ENCODE data around the gene CRNN.

Gene CRNN

GRCh38 chr1:152448496-152448895 lies 34.4 kb upstream of the CRNN start:
- Histone ChIP-seq H3K27me3 (ENCODE audit: control insufficient read depth, insufficient read depth, low read length) (no peaks in the 10 kb centered on the region), H3K9me3 (ENCODE audit: control insufficient read depth, insufficient read depth, low read depth, low read length) (peaks cover 29% of the 10 kb centered on the region; the same call in 1 of the 2 replicates), H3K36me3 (ENCODE audit: control insufficient read depth, insufficient read depth, low read length) (no peaks in the 10 kb centered on the region), H3K9ac (ENCODE audit: low read length) (no peak overlapping the region), H3K27ac (ENCODE audit: low read depth, low read length) (no peak overlapping the region), H3K4me1 (ENCODE audit: control insufficient read depth, insufficient read depth, low read length) (no peaks in the 10 kb centered on the region), H3K4me3 (ENCODE audit: low read depth, low read length) (no peak overlapping the region)

- no peaks in the 10 kb centered on the region for H3K36me3 ChIP-seq (ENCODE audit: control insufficient read depth, insufficient read depth, low read length)
- peaks cover 32% of the 10 kb centered on the region; the same call in 1 of the 2 replicates for H3K9me3 ChIP-seq (ENCODE audit: control insufficient read depth, insufficient read depth, low read depth, low read length)
- no peak overlapping the region for H3K9ac ChIP-seq (ENCODE audit: low read length)
- no peaks in the 10 kb centered on the region for H3K27me3 ChIP-seq (ENCODE audit: control insufficient read depth, insufficient read depth, low read length)
- H3K4me1 ChIP-seq (ENCODE audit: control insufficient read depth, insufficient read depth, low read length), result no peaks in the 10 kb centered on the region
- no peak overlapping the region for H3K4me3 ChIP-seq (ENCODE audit: low read depth, low read length)
- H3K27ac ChIP-seq (ENCODE audit: low read depth, low read length), result no peak overlapping the region
Observed at GRCh38 chr1:152448095-152448494, 34.0 kb upstream of the CRNN start.

- H3K27me3 ChIP-seq (ENCODE audit: control insufficient read depth, insufficient read depth, low read length), result no peaks in the 10 kb centered on the region
- H3K4me1 ChIP-seq (ENCODE audit: control insufficient read depth, insufficient read depth, low read length), result no peaks in the 10 kb centered on the region
- H3K9me3 ChIP-seq (ENCODE audit: control insufficient read depth, insufficient read depth, low read depth, low read length), result peaks cover 32% of the 10 kb centered on the region; the same call in 1 of the 2 replicates
- no peak overlapping the region for H3K4me3 ChIP-seq (ENCODE audit: low read depth, low read length)
- H3K36me3 ChIP-seq (ENCODE audit: control insufficient read depth, insufficient read depth, low read length), result no peaks in the 10 kb centered on the region
- H3K27ac ChIP-seq (ENCODE audit: low read depth, low read length), result no peak overlapping the region
- H3K9ac ChIP-seq (ENCODE audit: low read length), result no peak overlapping the region
Observed at GRCh38 chr1:152447484-152447883, 33.4 kb upstream of the CRNN start.

GRCh38 chr1:152444045-152444444 lies 30.0 kb upstream of the CRNN start:
- no peaks in the 10 kb centered on the region for H3K27me3 ChIP-seq (ENCODE audit: control insufficient read depth, insufficient read depth, low read length)
- H3K9ac ChIP-seq (ENCODE audit: low read length), result no peak overlapping the region
- H3K4me1 ChIP-seq (ENCODE audit: control insufficient read depth, insufficient read depth, low read length), result no peaks in the 10 kb centered on the region
- H3K27ac ChIP-seq (ENCODE audit: low read depth, low read length), result no peak overlapping the region
- no peak overlapping the region for H3K4me3 ChIP-seq (ENCODE audit: low read depth, low read length)
- H3K9me3 ChIP-seq (ENCODE audit: control insufficient read depth, insufficient read depth, low read depth, low read length), result peaks cover 32% of the 10 kb centered on the region; the same call in 1 of the 2 replicates
- no peaks in the 10 kb centered on the region for H3K36me3 ChIP-seq (ENCODE audit: control insufficient read depth, insufficient read depth, low read length)

- H3K4me1 ChIP-seq (ENCODE audit: control insufficient read depth, insufficient read depth, low read length), result no peaks in the 10 kb centered on the region
- no peak overlapping the region for H3K9ac ChIP-seq (ENCODE audit: low read length)
- no peak overlapping the region for H3K27ac ChIP-seq (ENCODE audit: low read depth, low read length)
- peaks cover 38% of the 10 kb centered on the region; the same call in 1 of the 2 replicates for H3K9me3 ChIP-seq (ENCODE audit: control insufficient read depth, insufficient read depth, low read depth, low read length)
- H3K27me3 ChIP-seq (ENCODE audit: control insufficient read depth, insufficient read depth, low read length), result no peaks in the 10 kb centered on the region; the same call in 1 of the 2 replicates
- H3K36me3 ChIP-seq (ENCODE audit: control insufficient read depth, insufficient read depth, low read length), result no peaks in the 10 kb centered on the region
- H3K4me3 ChIP-seq (ENCODE audit: low read depth, low read length), result no peak overlapping the region
Observed at GRCh38 chr1:152442765-152443164, 28.7 kb upstream of the CRNN start.

GRCh38 chr1:152442301-152442700 lies 28.2 kb upstream of the CRNN start:
- Histone ChIP-seq H3K4me1 (ENCODE audit: control insufficient read depth, insufficient read depth, low read length) (no peaks in the 10 kb centered on the region), H3K27me3 (ENCODE audit: control insufficient read depth, insufficient read depth, low read length) (no peaks in the 10 kb centered on the region; the same call in 1 of the 2 replicates), H3K4me3 (ENCODE audit: low read depth, low read length) (no peak overlapping the region), H3K9ac (ENCODE audit: low read length) (no peak overlapping the region), H3K9me3 (ENCODE audit: control insufficient read depth, insufficient read depth, low read depth, low read length) (peaks cover 38% of the 10 kb centered on the region; the same call in 1 of the 2 replicates), H3K27ac (ENCODE audit: low read depth, low read length) (no peak overlapping the region), H3K36me3 (ENCODE audit: control insufficient read depth, insufficient read depth, low read length) (no peaks in the 10 kb centered on the region)

GRCh38 chr1:152441756-152442155 lies 27.7 kb upstream of the CRNN start:
- H3K4me3 ChIP-seq (ENCODE audit: low read depth, low read length), result no peak overlapping the region
- peaks cover 33% of the 10 kb centered on the region; the same call in 1 of the 2 replicates for H3K9me3 ChIP-seq (ENCODE audit: control insufficient read depth, insufficient read depth, low read depth, low read length)
- no peak overlapping the region for H3K27ac ChIP-seq (ENCODE audit: low read depth, low read length)

GRCh38 chr1:152440635-152441471 lies 26.8 kb upstream of the CRNN start:
- Histone ChIP-seq H3K36me3 (ENCODE audit: control insufficient read depth, insufficient read depth, low read length) (no peaks in the 10 kb centered on the region), H3K9me3 (ENCODE audit: control insufficient read depth, insufficient read depth, low read depth, low read length) (peaks cover 25% of the 10 kb centered on the region; the same call in 1 of the 2 replicates), H3K27ac (ENCODE audit: low read depth, low read length) (no peak overlapping the region), H3K4me3 (ENCODE audit: low read depth, low read length) (no peak overlapping the region), H3K4me1 (ENCODE audit: control insufficient read depth, insufficient read depth, low read length) (no peaks in the 10 kb centered on the region), H3K27me3 (ENCODE audit: control insufficient read depth, insufficient read depth, low read length) (no peaks in the 10 kb centered on the region; the same call in 1 of the 2 replicates), H3K9ac (ENCODE audit: low read length) (no peak overlapping the region)

More at GRCh38 chr1:152441756-152442155, 27.7 kb upstream of the CRNN start:
- no peak overlapping the region for H3K9ac ChIP-seq (ENCODE audit: low read length)
- H3K36me3 ChIP-seq (ENCODE audit: control insufficient read depth, insufficient read depth, low read length), result no peaks in the 10 kb centered on the region
- no peaks in the 10 kb centered on the region; the same call in 1 of the 2 replicates for H3K27me3 ChIP-seq (ENCODE audit: control insufficient read depth, insufficient read depth, low read length)
- H3K4me1 ChIP-seq (ENCODE audit: control insufficient read depth, insufficient read depth, low read length), result no peaks in the 10 kb centered on the region

GRCh38 chr1:152436593-152437496 lies 22.8 kb upstream of the CRNN start:
- Histone ChIP-seq H3K9me3 (ENCODE audit: control insufficient read depth, insufficient read depth, low read depth, low read length) (peaks cover 10% of the 10 kb centered on the region; the same call in 1 of the 2 replicates), H3K27me3 (ENCODE audit: control insufficient read depth, insufficient read depth, low read length) (no peaks in the 10 kb centered on the region; the same call in 1 of the 2 replicates), H3K4me3 (ENCODE audit: low read depth, low read length) (no peak overlapping the region), H3K4me1 (ENCODE audit: control insufficient read depth, insufficient read depth, low read length) (no peaks in the 10 kb centered on the region), H3K36me3 (ENCODE audit: control insufficient read depth, insufficient read depth, low read length) (no peaks in the 10 kb centered on the region), H3K9ac (ENCODE audit: low read length) (no peak overlapping the region), H3K27ac (ENCODE audit: low read depth, low read length) (no peak overlapping the region)

- Histone ChIP-seq H3K27me3 (ENCODE audit: control insufficient read depth, insufficient read depth, low read length) (no peaks in the 10 kb centered on the region; the same call in 1 of the 2 replicates), H3K4me1 (ENCODE audit: control insufficient read depth, insufficient read depth, low read length) (no peaks in the 10 kb centered on the region), H3K27ac (ENCODE audit: low read depth, low read length) (no peak overlapping the region), H3K4me3 (ENCODE audit: low read depth, low read length) (no peak overlapping the region), H3K9ac (ENCODE audit: low read length) (no peak overlapping the region), H3K9me3 (ENCODE audit: control insufficient read depth, insufficient read depth, low read depth, low read length) (peaks cover 48% of the 10 kb centered on the region), H3K36me3 (ENCODE audit: control insufficient read depth, insufficient read depth, low read length) (no peaks in the 10 kb centered on the region)
Observed at GRCh38 chr1:152427458-152427857, 13.4 kb upstream of the CRNN start.
